ENCODE measurements around the gene AGAP1. TPM values are rescaled to one million over a fixed set of nuclear protein-coding genes. Genes with fewer than 3 reads are reported as not detected.

The AGAP1 gene
- total and polyA plus RNA-seq, 4 donors = 2.0 to 8.5 (median 5.4) TPM

- H3K9me3 ChIP-seq (ENCODE audit: control insufficient read depth in 4 of 4, low read length in 3 of 4) = no peaks in the 10 kb centered on the region
Measured at GRCh38 chr2:235826826-235827225, 333.0 kb downstream of the AGAP1 start.

GRCh38 chr2:235827585-235827992 lies 333.7 kb downstream of the AGAP1 start:
- Histone ChIP-seq H3K4me3 (ENCODE audit: low read depth in 1 of 3, low read length in 3 of 3) (no peak overlapping the region), H3K36me3 (ENCODE audit: control insufficient read depth in 4 of 4, insufficient read depth in 3 of 4, low read depth in 1 of 4, low read length in 3 of 4) (peaks cover 0 to 2% (median 2%) of the 10 kb centered on the region in 4 donors), H3K27me3 (ENCODE audit: control insufficient read depth in 4 of 4, insufficient read depth in 4 of 4, low read length in 3 of 4) (no peaks in the 10 kb centered on the region), H3K27ac (ENCODE audit: low read depth in 1 of 2, low read length in 2 of 2) (no peak overlapping the region), H3K9me3 (ENCODE audit: control insufficient read depth in 4 of 4, low read length in 3 of 4) (no peaks in the 10 kb centered on the region), H3K4me1 (ENCODE audit: control insufficient read depth in 4 of 4, insufficient read depth in 4 of 4, low read length in 3 of 4) (no peaks in the 10 kb centered on the region), H3K9ac (ENCODE audit: low read depth in 1 of 2, low read length in 2 of 2) (no peak overlapping the region)
- DNase-seq (ENCODE audit: low spot score) = no peak
- no peak for TF ChIP-seq RAD21 (IDR thresholded peaks at IDR 0.05)
- TF ChIP-seq NR2F2 (IDR thresholded peaks at IDR 0.05) = no peak
- TF ChIP-seq TAF1 (conservative IDR thresholded peaks at IDR 0.05) = no peak
- WGBS = 94% methylated on average over 10 of the region's 10 CpGs

More at GRCh38 chr2:235826826-235827225, 333.0 kb downstream of the AGAP1 start:
- 92% methylated on average over 9 of the region's 9 CpGs for WGBS
- H3K36me3 ChIP-seq (ENCODE audit: control insufficient read depth in 4 of 4, insufficient read depth in 3 of 4, low read depth in 1 of 4, low read length in 3 of 4) = peaks cover 0 to 2% (median 1%) of the 10 kb centered on the region in 4 donors
- DNase-seq (ENCODE audit: low spot score) = no peak
- H3K4me1 ChIP-seq (ENCODE audit: control insufficient read depth in 4 of 4, insufficient read depth in 4 of 4, low read length in 3 of 4) = no peaks in the 10 kb centered on the region
- TF ChIP-seq YY1 (IDR thresholded peaks at IDR 0.05) = no peak
- TF ChIP-seq FOXA1 (IDR thresholded peaks at IDR 0.05) = no peak
- TF ChIP-seq RAD21 (IDR thresholded peaks at IDR 0.05) = no peak
- TF ChIP-seq NR2F2 (IDR thresholded peaks at IDR 0.05) = no peak
- TF ChIP-seq JUND (IDR thresholded peaks at IDR 0.05) = no peak
- no peak for TF ChIP-seq RXRA (IDR thresholded peaks at IDR 0.05)
- TF ChIP-seq TAF1 (conservative IDR thresholded peaks at IDR 0.05) = no peak
- no peak for TF ChIP-seq GABPA (IDR thresholded peaks at IDR 0.05 in 1 of 2, conservative IDR thresholded peaks at IDR 0.05 in 1 of 2)
- no peak for TF ChIP-seq HNF4A (conservative IDR thresholded peaks at IDR 0.05)
- no peak overlapping the region for H3K9ac ChIP-seq (ENCODE audit: low read depth in 1 of 2, low read length in 2 of 2)
- H3K27ac ChIP-seq (ENCODE audit: low read depth in 1 of 2, low read length in 2 of 2) = no peak overlapping the region
- H3K4me3 ChIP-seq (ENCODE audit: low read depth in 1 of 3, low read length in 3 of 3) = no peak overlapping the region
- no peaks in the 10 kb centered on the region for H3K27me3 ChIP-seq (ENCODE audit: control insufficient read depth in 4 of 4, insufficient read depth in 4 of 4, low read length in 3 of 4)

GRCh38 chr2:235829726-235830125 lies 335.9 kb downstream of the AGAP1 start:
- Histone ChIP-seq H3K27ac (ENCODE audit: low read depth in 1 of 2, low read length in 2 of 2) (no peak overlapping the region), H3K27me3 (ENCODE audit: control insufficient read depth in 4 of 4, insufficient read depth in 4 of 4, low read length in 3 of 4) (no peaks in the 10 kb centered on the region), H3K9ac (ENCODE audit: low read depth in 1 of 2, low read length in 2 of 2) (no peak overlapping the region), H3K4me3 (ENCODE audit: low read depth in 1 of 3, low read length in 3 of 3) (no peak overlapping the region), H3K9me3 (ENCODE audit: control insufficient read depth in 4 of 4, low read length in 3 of 4) (no peaks in the 10 kb centered on the region), H3K36me3 (ENCODE audit: control insufficient read depth in 4 of 4, insufficient read depth in 3 of 4, low read depth in 1 of 4, low read length in 3 of 4) (peaks cover 0 to 2% (median under 1%) of the 10 kb centered on the region in 4 donors), H3K4me1 (ENCODE audit: control insufficient read depth in 4 of 4, insufficient read depth in 4 of 4, low read length in 3 of 4) (no peaks in the 10 kb centered on the region)
- WGBS = 97% methylated on average over 8 of the region's 8 CpGs
- TF ChIP-seq ATF3 (IDR thresholded peaks at IDR 0.05) (no peak), ZBTB33 (IDR thresholded peaks at IDR 0.05) (no peak)
- no peak for DNase-seq (ENCODE audit: low spot score)

GRCh38 chr2:235831755-235832154 lies 337.9 kb downstream of the AGAP1 start:
- DNase-seq (ENCODE audit: low spot score) = no peak
- WGBS = 92% methylated on average over 1 of the region's 1 CpG
- Histone ChIP-seq H3K27me3 (ENCODE audit: control insufficient read depth in 4 of 4, insufficient read depth in 4 of 4, low read length in 3 of 4) (no peaks in the 10 kb centered on the region), H3K4me3 (ENCODE audit: low read depth in 1 of 3, low read length in 3 of 3) (no peak overlapping the region), H3K4me1 (ENCODE audit: control insufficient read depth in 4 of 4, insufficient read depth in 4 of 4, low read length in 3 of 4) (no peaks in the 10 kb centered on the region), H3K36me3 (ENCODE audit: control insufficient read depth in 4 of 4, insufficient read depth in 3 of 4, low read depth in 1 of 4, low read length in 3 of 4) (peaks cover 0 to 2% (median under 1%) of the 10 kb centered on the region in 4 donors), H3K27ac (ENCODE audit: low read depth in 1 of 2, low read length in 2 of 2) (no peak overlapping the region), H3K9me3 (ENCODE audit: control insufficient read depth in 4 of 4, low read length in 3 of 4) (no peaks in the 10 kb centered on the region), H3K9ac (ENCODE audit: low read depth in 1 of 2, low read length in 2 of 2) (no peak overlapping the region)
- no peak for TF ChIP-seq YY1 (IDR thresholded peaks at IDR 0.05)
- TF ChIP-seq MAX (IDR thresholded peaks at IDR 0.05) = no peak
- no peak for TF ChIP-seq TAF1 (conservative IDR thresholded peaks at IDR 0.05)
- TF ChIP-seq GABPA (IDR thresholded peaks at IDR 0.05 in 1 of 2, conservative IDR thresholded peaks at IDR 0.05 in 1 of 2) = no peak
- TF ChIP-seq HNF4A (conservative IDR thresholded peaks at IDR 0.05) = no peak
- TF ChIP-seq FOXA1 (IDR thresholded peaks at IDR 0.05) = no peak
- TF ChIP-seq JUND (IDR thresholded peaks at IDR 0.05) = no peak
- TF ChIP-seq ATF3 (IDR thresholded peaks at IDR 0.05) = no peak
- no peak for TF ChIP-seq RXRA (IDR thresholded peaks at IDR 0.05)
- TF ChIP-seq FOXA2 (IDR thresholded peaks at IDR 0.05) = no peak
- TF ChIP-seq RAD21 (IDR thresholded peaks at IDR 0.05) = no peak
- no peak for TF ChIP-seq REST (IDR thresholded peaks at IDR 0.05)

Data from liver (tissue), 9 donors.